AG10803 (cell line): Measurements from ENCODE around the gene GCHFR.

Experiments used
- DNase-seq: peaks from one replicate; pipeline ENCODE4 v3.0.0; 2010; ENCODE audit warnings: low read depth
- H3K4me3 ChIP-seq: 2 replicates; pipeline ENCODE4 v1.5.1; 2011; ENCODE audit warnings: mild to moderate bottlenecking, low read length, control low read depth
- TF ChIP-seq, protein P1 (sequence below): conservative IDR thresholded peaks from 2 replicates; pipeline ENCODE4 v1.5.1; 2011; ENCODE audit warnings: mild to moderate bottlenecking, low read length, control low read depth, inconsistent platforms

GCHFR gene

GRCh38 chr15:40754883-40755811, 8.7 kb upstream of the GCHFR start, which contains the start of gene RMDN3:
Gene RMDN3, minus strand, starts transcription at chr15:40755254. Its CDS starts 471 bp downstream, at chr15:40754783.
- TF ChIP-seq, protein P1, sequence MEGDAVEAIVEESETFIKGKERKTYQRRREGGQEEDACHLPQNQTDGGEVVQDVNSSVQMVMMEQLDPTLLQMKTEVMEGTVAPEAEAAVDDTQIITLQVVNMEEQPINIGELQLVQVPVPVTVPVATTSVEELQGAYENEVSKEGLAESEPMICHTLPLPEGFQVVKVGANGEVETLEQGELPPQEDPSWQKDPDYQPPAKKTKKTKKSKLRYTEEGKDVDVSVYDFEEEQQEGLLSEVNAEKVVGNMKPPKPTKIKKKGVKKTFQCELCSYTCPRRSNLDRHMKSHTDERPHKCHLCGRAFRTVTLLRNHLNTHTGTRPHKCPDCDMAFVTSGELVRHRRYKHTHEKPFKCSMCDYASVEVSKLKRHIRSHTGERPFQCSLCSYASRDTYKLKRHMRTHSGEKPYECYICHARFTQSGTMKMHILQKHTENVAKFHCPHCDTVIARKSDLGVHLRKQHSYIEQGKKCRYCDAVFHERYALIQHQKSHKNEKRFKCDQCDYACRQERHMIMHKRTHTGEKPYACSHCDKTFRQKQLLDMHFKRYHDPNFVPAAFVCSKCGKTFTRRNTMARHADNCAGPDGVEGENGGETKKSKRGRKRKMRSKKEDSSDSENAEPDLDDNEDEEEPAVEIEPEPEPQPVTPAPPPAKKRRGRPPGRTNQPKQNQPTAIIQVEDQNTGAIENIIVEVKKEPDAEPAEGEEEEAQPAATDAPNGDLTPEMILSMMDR = no peak
- H3K4me3 ChIP-seq = peak within 1 kb of the TSS; percentile 95
- peak; percentile 84 for DNase-seq

GRCh38 chr15:40755812-40756208, 8.1 kb upstream of the GCHFR start:
- TF ChIP-seq, protein P1 = no peak
- peak overlapping the region; percentile 95 for H3K4me3 ChIP-seq
- DNase-seq = no peak

DNA sequence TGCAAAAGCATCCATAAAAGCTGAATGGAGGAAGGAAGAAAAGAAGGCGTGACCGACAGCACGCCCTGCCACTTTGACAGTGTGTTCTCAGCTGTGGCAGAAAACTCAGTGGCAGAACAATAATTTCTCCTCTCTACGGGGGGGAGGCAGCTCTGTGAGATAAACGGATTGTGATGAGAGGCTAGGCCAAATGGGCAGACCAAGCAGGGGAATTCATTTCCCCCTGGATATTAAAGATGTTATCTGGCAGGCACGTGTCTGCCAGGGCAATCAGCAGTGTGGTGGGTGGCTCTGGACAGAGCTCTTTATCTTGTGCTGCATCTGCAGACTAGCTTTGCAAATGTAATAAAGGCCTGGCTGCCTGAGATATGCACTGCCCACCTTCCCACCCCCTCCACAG, 6.9 kb upstream of the GCHFR start:
- TF ChIP-seq, protein P1 = no peak
- H3K4me3 ChIP-seq = no peak overlapping the region
- DNase-seq = no peak

DNA sequence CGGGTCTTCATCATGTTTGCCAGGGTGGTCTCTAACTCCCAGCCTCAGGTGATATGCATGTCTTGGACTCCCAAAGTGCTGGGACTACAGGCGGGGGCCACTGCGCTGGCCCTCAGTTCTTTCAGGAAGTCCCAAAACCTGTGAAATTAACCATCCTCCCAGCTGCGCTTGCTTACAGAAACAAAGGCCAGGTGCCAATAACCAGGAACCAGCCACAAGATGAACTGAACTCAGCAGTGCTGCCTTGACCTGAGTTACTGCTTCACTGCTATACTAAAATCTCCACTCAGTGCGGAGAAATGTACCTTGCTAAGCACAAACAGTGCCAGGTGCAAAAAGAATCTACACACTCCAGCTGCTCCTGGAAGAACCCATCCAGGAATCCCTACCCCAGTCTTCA, 3.9 kb upstream of the GCHFR start:
- TF ChIP-seq, protein P1 = no peak
- no peak overlapping the region for H3K4me3 ChIP-seq
- DNase-seq = no peak

GRCh38 chr15:40762919-40763800, 708 bp upstream of the GCHFR start:
- peak; percentile 25 for DNase-seq
- TF ChIP-seq, protein P1 = no peak
- peak overlapping the region; percentile 61 for H3K4me3 ChIP-seq

GRCh38 chr15:40764629-40765103, 798 bp downstream of the GCHFR start:
- TF ChIP-seq, protein P1 = no peak
- no peak for DNase-seq

More at GRCh38 chr15:40764629-40765103, 798 bp downstream of the GCHFR start:
- peak overlapping the region; percentile 61 for H3K4me3 ChIP-seq
